HG03378 (cell line): ENCODE measurements around the gene DNAJC1.

Experiments
- ATAC-seq: cut with Tn5 transposase; IDR thresholded peaks from one replicate; pipeline ENCODE4 v1.9.1; 2021; ENCODE audit warnings: mild to moderate bottlenecking, moderate library complexity; ENCODE audit not compliant: unreplicated experiment

Gene DNAJC1

DNA sequence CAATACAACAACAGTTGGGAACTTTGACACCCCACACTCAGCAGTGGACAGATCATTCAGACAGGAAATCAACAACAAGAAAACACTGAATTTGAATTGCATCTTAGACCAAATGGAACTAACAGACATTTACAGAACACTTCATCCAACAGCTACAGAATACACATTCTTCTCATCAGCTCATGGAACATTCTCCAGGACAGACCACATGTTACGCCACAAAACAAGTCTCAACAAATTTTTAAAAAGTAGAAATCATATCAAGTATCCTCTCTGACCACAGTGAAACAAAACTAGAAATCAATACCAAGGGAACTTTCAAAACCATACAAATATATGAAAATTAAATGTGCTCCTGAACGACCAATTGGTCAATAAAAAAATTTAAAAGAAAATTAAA lies 212.3 kb downstream of the DNAJC1 start:
- ATAC-seq = no peak

DNA sequence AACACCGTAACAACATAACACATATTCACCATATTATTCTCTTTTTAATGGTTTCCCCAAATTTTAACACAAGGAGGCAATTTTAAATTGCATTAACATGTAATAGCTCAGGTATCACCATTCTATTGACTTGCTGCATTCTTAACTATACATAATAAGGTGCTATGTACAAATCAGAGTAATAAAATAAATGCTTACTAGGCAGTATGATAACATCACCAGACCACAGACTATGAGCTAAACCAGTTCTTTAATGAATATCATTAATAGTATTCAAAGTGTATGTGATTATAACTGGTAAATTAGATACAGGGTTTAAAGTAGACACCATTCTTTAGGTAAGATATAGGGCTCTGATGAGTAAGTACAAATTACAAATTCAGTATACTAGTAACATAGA lies 226.6 kb downstream of the DNAJC1 start:
- ATAC-seq = no peak

DNA sequence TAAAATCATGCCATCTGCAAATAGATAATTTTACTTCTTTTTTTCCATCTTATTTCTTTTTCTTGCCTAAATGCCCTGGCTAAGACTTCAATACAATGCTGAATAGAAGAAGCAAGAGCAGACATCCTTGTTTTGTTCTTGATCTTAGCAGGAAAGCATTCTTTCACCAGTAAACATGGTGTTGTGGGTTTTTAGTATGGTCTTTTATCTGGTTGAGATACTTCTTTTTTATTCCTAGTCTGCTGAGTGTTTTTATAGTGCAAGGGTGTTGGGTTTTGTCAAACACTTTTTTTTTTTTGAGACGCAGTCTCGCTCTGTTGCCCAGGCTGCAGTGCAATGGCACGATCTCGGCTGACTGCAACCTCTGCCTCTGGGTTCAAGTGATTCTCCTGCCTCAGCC lies 232.3 kb downstream of the DNAJC1 start:
- ATAC-seq = no peak

DNA sequence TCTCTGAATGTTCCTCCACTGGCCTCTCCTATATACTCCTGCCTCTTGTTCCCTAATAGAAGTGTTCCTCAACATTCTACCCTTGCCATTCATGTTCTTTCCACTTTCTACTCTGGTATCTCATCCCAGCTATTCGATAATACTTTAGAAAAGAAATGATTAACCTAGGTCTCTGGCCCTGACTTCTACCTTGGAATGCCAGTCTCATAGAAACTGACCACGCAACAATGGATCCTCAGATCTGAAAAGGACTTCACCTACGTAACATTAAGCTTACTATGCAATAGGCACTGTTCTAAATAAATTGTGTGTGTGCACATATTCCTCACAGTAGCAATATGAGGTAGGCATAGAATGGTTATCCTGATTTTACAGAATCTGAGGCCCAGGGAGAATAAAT lies 234.5 kb downstream of the DNAJC1 start:
- no peak for ATAC-seq

GRCh38 chr10:21764466-21765189 lies 238.9 kb downstream of the DNAJC1 start:
- ATAC-seq = no peak

- no peak for ATAC-seq
These were observed 243.2 kb downstream of the DNAJC1 start for GRCh38 chr10:21760332-21760731.

DNA sequence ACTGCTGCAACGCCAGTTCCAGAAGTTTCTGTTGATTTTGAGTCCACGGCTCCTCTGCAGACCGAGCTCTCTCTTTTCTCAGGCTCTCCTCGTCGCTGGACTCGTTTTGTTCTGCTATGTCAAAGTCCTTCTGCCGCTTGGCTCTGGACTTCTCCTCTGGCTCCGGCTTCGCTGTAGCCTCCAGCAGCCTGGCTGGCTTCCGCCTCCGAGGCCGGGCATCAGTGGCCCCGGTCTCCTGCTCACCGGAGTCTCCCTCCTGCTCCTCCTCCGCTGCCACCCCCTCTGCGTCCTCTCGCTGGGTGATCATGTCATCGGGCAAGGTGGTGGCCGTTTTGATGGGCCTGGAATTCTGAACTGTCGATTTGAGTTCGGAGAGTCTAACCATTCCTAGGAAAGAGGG lies 244.3 kb downstream of the DNAJC1 start:
- ATAC-seq = no peak

- no peak for ATAC-seq
These were observed 244.8 kb downstream of the DNAJC1 start for GRCh38 chr10:21758696-21759095.

- no peak for ATAC-seq
These were observed 245.3 kb downstream of the DNAJC1 start for GRCh38 chr10:21758239-21758638.

DNA sequence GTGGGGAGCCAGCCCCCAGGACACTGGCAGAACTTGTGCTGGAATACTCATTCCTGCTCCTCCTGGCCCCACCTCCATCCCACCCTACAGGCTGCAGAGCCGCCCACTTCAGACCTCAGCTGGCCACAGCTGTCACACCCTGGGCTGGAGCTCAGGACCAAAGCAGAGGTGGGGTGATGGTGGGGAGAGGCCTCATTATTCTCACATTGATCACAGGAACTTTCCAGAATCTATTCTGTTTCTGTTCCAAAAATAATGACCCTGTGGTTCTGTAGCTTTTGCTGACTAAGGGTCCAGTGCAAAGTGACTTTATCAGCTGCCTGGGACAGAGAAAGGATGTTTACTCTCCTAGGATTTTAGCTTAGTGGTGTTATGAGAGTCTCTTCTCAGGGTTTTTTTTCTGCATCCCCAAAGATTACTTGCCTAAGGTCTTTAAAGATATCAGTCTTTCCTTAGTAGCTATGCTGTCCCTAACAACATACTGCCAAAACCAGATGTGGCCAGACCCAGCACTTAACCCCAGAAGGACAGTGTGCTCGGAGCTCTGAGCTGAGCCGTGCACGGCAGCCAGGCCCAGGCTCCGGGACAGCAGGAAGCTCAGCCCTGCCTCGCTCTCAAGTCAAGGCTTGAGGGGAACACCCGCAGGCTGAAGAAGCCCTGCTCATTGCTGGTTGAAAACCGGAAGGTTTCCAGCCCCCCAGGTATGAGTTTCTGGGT lies 246.2 kb downstream of the DNAJC1 start:
- ATAC-seq = no peak

DNA sequence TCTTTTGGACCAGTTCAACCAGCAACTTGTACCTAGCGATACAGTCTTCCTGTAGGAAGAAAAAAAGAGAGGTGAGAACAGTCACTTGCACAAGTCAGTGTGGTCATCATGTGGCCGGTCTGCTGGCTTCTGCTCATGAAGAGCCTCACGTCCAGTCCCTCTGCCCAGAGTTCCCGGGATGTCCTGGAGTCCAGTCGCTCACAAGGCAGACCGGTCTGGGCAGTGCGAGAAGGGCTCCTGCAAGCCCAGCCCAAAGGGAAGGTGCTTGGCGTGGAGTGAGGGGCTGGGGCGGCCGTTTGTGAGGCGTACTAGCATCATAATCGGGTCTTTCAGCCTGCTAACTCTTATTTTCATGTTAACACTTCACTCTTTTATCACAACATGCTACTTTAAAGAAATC lies 246.8 kb downstream of the DNAJC1 start:
- ATAC-seq = no peak

DNA sequence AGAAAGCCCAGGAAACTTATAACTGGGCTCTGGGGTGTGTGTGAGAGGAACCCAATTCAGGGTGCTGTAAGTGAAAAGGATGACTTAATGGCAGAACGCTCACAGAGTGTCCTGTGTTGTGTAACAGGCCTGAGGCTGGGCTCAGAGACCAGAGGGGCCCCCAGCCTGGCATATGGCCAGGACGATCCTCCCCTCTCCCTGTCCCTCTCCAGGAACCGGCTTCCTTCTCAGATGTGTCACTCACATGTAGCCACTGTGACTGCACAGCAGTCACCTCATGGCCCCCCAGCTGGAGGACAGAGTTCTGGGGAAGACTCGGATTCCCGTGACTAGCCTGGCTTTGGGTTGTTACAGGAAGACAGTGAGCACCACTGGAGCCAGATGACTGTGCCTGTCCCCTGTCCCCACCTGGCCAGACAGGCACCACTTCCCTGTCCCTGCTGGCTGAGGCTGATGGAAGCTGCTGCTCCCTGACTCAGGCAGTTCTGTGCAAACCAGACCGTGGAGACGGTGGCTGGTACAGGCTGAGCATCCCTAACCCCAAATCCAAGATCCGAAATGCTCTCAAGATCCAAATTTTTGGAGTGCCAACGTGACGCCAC lies 249.0 kb downstream of the DNAJC1 start:
- no peak for ATAC-seq

GRCh38 chr10:21753497-21754270 lies 249.8 kb downstream of the DNAJC1 start:
- no peak for ATAC-seq

DNA sequence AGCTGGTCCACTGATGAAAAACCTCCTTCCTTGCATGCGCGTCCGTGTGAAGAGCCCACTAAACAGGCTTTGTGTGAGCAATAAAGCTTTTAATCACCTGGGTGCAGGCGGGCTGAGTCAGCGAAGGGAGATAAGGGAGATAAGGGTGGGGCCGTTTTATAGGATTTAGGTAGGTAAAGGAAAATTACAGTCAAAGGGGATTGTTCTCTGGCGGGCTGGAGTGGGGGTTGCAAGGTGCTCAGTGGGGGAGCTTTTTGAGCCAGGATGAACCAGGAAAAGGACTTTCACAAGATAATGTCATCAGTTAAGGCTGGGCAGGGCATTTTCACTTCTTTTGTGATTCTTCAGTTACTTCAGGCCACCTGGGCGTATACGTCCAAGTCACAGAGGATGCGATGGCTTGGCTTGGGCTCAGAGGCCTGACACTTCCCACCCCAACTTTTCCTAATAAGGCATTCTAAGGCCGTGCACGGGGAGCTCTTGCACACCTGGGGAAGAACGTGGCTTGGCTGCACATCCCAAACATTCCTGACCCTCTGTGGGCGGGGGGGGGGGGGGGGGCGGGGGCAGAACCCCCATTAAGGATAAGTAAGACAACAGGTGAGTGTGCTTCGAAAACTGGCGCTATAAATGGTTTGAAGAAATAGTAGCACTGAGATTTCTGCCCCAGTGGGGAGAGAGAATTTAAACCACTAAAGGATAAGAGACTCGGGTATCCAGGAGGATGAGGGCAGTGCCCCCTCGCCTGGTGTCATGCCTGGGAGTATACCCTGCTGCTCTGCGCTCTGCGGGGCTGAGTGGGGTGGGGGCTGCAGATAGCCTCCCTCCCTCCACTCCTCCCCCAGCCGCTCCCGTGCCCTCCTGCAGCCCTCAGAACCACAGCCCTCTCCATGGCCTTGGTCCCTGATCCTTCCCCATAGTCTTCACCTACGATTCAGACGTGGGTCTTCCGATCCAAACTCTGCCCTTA lies 251.9 kb downstream of the DNAJC1 start:
- no peak for ATAC-seq

DNA sequence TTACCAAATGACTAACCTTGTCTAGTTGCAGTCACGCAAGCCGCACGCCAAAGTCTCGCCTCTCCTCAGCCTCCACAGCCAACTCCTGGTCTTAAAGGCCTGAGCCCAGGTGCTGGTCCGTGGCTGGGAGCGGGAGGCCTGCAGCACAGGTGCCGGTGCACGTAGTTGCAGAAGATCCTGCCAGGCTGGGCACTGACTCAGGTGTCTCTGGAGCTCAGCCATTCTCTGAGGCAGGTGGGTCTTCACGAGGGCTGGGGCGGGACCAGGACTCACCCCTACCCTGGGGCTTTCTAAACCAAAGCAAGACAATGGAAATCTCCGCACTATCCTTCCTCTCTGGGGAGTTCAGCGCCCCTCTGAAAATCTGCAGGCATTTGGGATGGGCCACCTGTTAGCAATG lies 253.1 kb downstream of the DNAJC1 start:
- ATAC-seq = no peak

DNA sequence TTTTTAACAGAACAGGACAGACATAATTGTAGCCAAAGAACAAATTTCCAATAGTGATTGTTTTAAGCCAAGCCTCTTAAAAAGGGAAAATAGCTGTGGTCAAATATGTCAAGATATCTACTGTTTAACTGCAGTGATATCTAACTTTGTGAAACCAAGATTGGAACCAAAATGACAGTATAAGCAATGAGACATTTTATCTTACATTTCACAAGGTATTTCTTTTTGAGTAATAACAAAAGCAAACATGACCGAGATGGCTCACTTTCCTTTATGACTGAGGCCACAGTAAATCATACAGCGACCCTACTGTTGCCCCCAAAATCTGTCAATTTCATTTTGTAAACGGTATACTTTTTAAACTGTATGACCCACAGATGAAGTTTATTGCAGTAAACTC lies 253.7 kb downstream of the DNAJC1 start:
- ATAC-seq = no peak

- no peak for ATAC-seq
These were observed 255.7 kb downstream of the DNAJC1 start for GRCh38 chr10:21747809-21748208.

- no peak for ATAC-seq
These were observed 257.4 kb downstream of the DNAJC1 start for GRCh38 chr10:21746118-21746517.

DNA sequence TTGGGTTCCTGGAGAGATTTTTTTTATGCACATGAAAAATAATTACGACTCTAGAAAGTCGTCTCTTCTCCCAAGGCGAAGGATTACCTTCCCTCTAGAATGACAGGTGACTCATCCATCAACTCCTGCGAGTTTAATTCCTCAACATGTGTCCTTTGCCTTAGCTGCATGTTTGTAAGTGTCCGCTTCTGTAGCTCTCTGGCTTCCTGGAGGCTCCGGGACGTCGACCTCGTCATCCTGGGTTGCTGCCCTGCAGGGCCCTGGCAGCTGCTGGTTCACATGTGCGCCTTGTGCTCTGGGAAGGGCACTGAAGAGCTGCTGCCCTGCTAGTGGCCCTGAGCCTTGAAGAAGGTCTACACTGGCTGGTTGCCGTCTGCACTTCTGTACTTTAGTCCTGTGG lies 259.3 kb downstream of the DNAJC1 start:
- no peak for ATAC-seq

DNA sequence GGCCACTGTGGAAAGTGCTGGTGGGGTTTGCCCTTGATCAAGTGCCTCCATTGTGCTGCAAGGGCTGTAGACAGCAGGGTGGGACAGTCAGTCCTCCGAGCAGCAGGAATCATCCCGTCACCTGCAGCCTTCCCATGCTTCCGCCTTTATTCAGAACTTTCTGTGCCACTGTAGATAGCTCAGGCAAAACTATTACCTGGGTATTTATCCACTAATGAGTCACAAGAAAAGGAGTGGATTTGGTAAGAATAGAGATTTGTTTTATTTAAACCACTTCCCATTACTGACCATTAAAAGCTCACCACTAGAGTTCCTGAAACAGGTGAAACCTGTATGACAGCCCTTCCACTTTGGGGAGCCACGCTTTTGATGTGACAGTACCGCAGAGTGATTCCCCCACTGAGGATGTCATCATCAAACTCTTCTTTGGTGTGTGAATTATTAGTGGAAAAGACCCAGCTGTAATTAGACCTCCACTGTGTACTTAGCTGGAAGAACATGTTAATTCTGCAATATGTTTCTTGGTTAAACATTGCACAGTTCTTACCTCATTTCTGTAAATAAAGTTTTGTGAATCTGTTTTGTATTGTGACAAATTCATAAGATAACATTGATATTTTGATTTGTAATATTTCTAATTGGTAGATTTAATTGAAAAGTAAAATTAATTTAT lies 260.7 kb downstream of the DNAJC1 start:
- no peak for ATAC-seq
